ENCODE measurements around the gene TTC22.

Gene TTC22

GRCh38 chr1:54806931-54807611 lies 5.9 kb upstream of the TTC22 start:
- Mint-ChIP-seq H3K4me1 (peaks cover 27% of the 10 kb centered on the region), H3K36me3 (ENCODE audit: low read depth) (no peaks in the 10 kb centered on the region), H3K27ac (no peak overlapping the region), H3K27me3 (no peaks in the 10 kb centered on the region), H3K9me3 (no peaks in the 10 kb centered on the region), H3K4me3 (no peak overlapping the region)
- DNase-seq (peak; percentile 28), ATAC-seq (peak; percentile 45)

GRCh38 chr1:54805981-54806381 lies 4.9 kb upstream of the TTC22 start:
- Mint-ChIP-seq H3K9me3 (no peaks in the 10 kb centered on the region), H3K27me3 (no peaks in the 10 kb centered on the region), H3K36me3 (ENCODE audit: low read depth) (no peaks in the 10 kb centered on the region), H3K4me3 (no peak overlapping the region), H3K27ac (no peak overlapping the region), H3K4me1 (peaks cover 33% of the 10 kb centered on the region)
- DNase-seq (no peak), ATAC-seq (no peak)

- no peak for DNase-seq
- H3K4me3 Mint-ChIP-seq = no peak overlapping the region
- no peak overlapping the region for H3K27ac Mint-ChIP-seq
- H3K9me3 Mint-ChIP-seq = no peaks in the 10 kb centered on the region
- H3K36me3 Mint-ChIP-seq (ENCODE audit: low read depth) = no peaks in the 10 kb centered on the region
- no peaks in the 10 kb centered on the region for H3K27me3 Mint-ChIP-seq
- H3K4me1 Mint-ChIP-seq = peaks cover 33% of the 10 kb centered on the region
- ATAC-seq = no peak
Observed at GRCh38 chr1:54805466-54805865, 4.3 kb upstream of the TTC22 start.

GRCh38 chr1:54804471-54805132 lies 3.5 kb upstream of the TTC22 start:
- no peaks in the 10 kb centered on the region for H3K36me3 Mint-ChIP-seq (ENCODE audit: low read depth)
- H3K4me3 Mint-ChIP-seq = no peak overlapping the region
- no peaks in the 10 kb centered on the region for H3K27me3 Mint-ChIP-seq
- ATAC-seq = peak; percentile 63
- DNase-seq = peak; percentile 35
- peak overlapping the region; percentile 30 for H3K27ac Mint-ChIP-seq
- peaks cover 40% of the 10 kb centered on the region for H3K4me1 Mint-ChIP-seq
- no peaks in the 10 kb centered on the region for H3K9me3 Mint-ChIP-seq

- no peak for DNase-seq
- Mint-ChIP-seq H3K27ac (no peak overlapping the region), H3K36me3 (ENCODE audit: low read depth) (no peaks in the 10 kb centered on the region), H3K9me3 (no peaks in the 10 kb centered on the region), H3K4me3 (no peak overlapping the region), H3K4me1 (peaks cover 47% of the 10 kb centered on the region), H3K27me3 (no peaks in the 10 kb centered on the region)
- ATAC-seq = no peak
Observed at GRCh38 chr1:54803761-54804470, 2.8 kb upstream of the TTC22 start.

- DNase-seq = no peak
- Mint-ChIP-seq H3K27ac (peak overlapping the region; percentile 55), H3K4me1 (peaks cover 48% of the 10 kb centered on the region), H3K9me3 (no peaks in the 10 kb centered on the region), H3K27me3 (no peaks in the 10 kb centered on the region), H3K36me3 (ENCODE audit: low read depth) (no peaks in the 10 kb centered on the region), H3K4me3 (peak overlapping the region; percentile 79)
- ATAC-seq = no peak
Observed at GRCh38 chr1:54800041-54800898, 853 bp downstream of the TTC22 start.

- DNase-seq (peak; percentile 49), ATAC-seq (peak; percentile 60)
- H3K4me3 Mint-ChIP-seq = peak overlapping the region; percentile 72
- H3K36me3 Mint-ChIP-seq (ENCODE audit: low read depth) = no peaks in the 10 kb centered on the region
- peak overlapping the region; percentile 71 for H3K27ac Mint-ChIP-seq
- H3K4me1 Mint-ChIP-seq = peaks cover 39% of the 10 kb centered on the region
- H3K9me3 Mint-ChIP-seq = no peaks in the 10 kb centered on the region
- H3K27me3 Mint-ChIP-seq = no peaks in the 10 kb centered on the region
Observed at GRCh38 chr1:54798769-54799641, 2.1 kb downstream of the TTC22 start.

- Mint-ChIP-seq H3K9me3 (no peaks in the 10 kb centered on the region), H3K27me3 (no peaks in the 10 kb centered on the region), H3K36me3 (ENCODE audit: low read depth) (no peaks in the 10 kb centered on the region), H3K4me1 (peaks cover 35% of the 10 kb centered on the region), H3K4me3 (no peak overlapping the region), H3K27ac (no peak overlapping the region)
- ATAC-seq (no peak), DNase-seq (no peak)
Observed at GRCh38 chr1:54798206-54798605, 2.9 kb downstream of the TTC22 start.

GRCh38 chr1:54796902-54797301 lies 4.2 kb downstream of the TTC22 start:
- no peak overlapping the region for H3K27ac Mint-ChIP-seq

GRCh38 chr1:54795841-54796468 lies 5.2 kb downstream of the TTC22 start:
- peaks cover 29% of the 10 kb centered on the region for H3K4me1 Mint-ChIP-seq
- no peaks in the 10 kb centered on the region for H3K27me3 Mint-ChIP-seq
- ATAC-seq (no peak), DNase-seq (no peak)
- H3K9me3 Mint-ChIP-seq = no peaks in the 10 kb centered on the region
- peaks cover 4% of the 10 kb centered on the region for H3K36me3 Mint-ChIP-seq (ENCODE audit: low read depth)
- no peak overlapping the region for H3K27ac Mint-ChIP-seq
- no peak overlapping the region for H3K4me3 Mint-ChIP-seq

More at GRCh38 chr1:54796902-54797301, 4.2 kb downstream of the TTC22 start:
- ATAC-seq = no peak
- H3K27me3 Mint-ChIP-seq = no peaks in the 10 kb centered on the region
- peaks cover 33% of the 10 kb centered on the region for H3K4me1 Mint-ChIP-seq
- no peak overlapping the region for H3K4me3 Mint-ChIP-seq
- peaks cover 2% of the 10 kb centered on the region for H3K36me3 Mint-ChIP-seq (ENCODE audit: low read depth)
- no peak for DNase-seq
- H3K9me3 Mint-ChIP-seq = no peaks in the 10 kb centered on the region

- Mint-ChIP-seq H3K27ac (no peak overlapping the region), H3K27me3 (no peaks in the 10 kb centered on the region), H3K9me3 (no peaks in the 10 kb centered on the region), H3K36me3 (ENCODE audit: low read depth) (peaks cover 4% of the 10 kb centered on the region), H3K4me3 (no peak overlapping the region), H3K4me1 (peaks cover 28% of the 10 kb centered on the region)
- ATAC-seq (no peak), DNase-seq (no peak)
Observed at GRCh38 chr1:54795356-54795665, 5.8 kb downstream of the TTC22 start.

- peaks cover 22% of the 10 kb centered on the region for H3K4me1 Mint-ChIP-seq
Observed at GRCh38 chr1:54794451-54795355, 6.4 kb downstream of the TTC22 start.

More at GRCh38 chr1:54794451-54795355, 6.4 kb downstream of the TTC22 start:
- ATAC-seq (no peak), DNase-seq (no peak)
- H3K27ac Mint-ChIP-seq = no peak overlapping the region
- H3K27me3 Mint-ChIP-seq = no peaks in the 10 kb centered on the region
- H3K4me3 Mint-ChIP-seq = no peak overlapping the region
- peaks cover 4% of the 10 kb centered on the region for H3K36me3 Mint-ChIP-seq (ENCODE audit: low read depth)
- H3K9me3 Mint-ChIP-seq = no peaks in the 10 kb centered on the region
